Stimulated activated CD8-positive, alpha-beta memory T cell treated with anti-CD3 and anti-CD28 coated beads, Interleukin-4, amount 100 ng/mL, for 24 hours (primary cell): ENCODE measurements around the gene JPH3.
"Not testable (repeated sequence)": the region's sequence is repeated elsewhere in the genome, so short reads cannot be mapped to it uniquely, and the experiment has no call there.

Experiments used
- DNase-seq: peaks from one replicate; pipeline ENCODE4 v3.0.0-alpha.2; 2020; ENCODE audit warnings: low read depth

Gene JPH3

GRCh38 chr16:87575027-87575804, 27.1 kb upstream of the JPH3 start:
- DNase-seq = no peak

GRCh38 chr16:87576171-87576570, 26.1 kb upstream of the JPH3 start:
- DNase-seq = no peak

GRCh38 chr16:87578142-87578930, 24.0 kb upstream of the JPH3 start:
- DNase-seq = not testable (repeated sequence)

GRCh38 chr16:87579691-87580090, 22.6 kb upstream of the JPH3 start:
- no peak for DNase-seq

GRCh38 chr16:87580855-87581261, 21.4 kb upstream of the JPH3 start:
- no peak for DNase-seq

- no peak for DNase-seq
Observed at GRCh38 chr16:87581857-87582215, 20.5 kb upstream of the JPH3 start.

- no peak for DNase-seq
Observed at GRCh38 chr16:87582216-87582965, 19.9 kb upstream of the JPH3 start.

GRCh38 chr16:87582966-87583325, 19.4 kb upstream of the JPH3 start:
- no peak for DNase-seq

GRCh38 chr16:87583453-87584131, 18.7 kb upstream of the JPH3 start:
- DNase-seq = no peak

- DNase-seq = no peak
Observed at GRCh38 chr16:87584271-87584670, 18.0 kb upstream of the JPH3 start.

- no peak for DNase-seq
Observed at GRCh38 chr16:87584975-87585374, 17.3 kb upstream of the JPH3 start.

- no peak for DNase-seq
Observed at GRCh38 chr16:87585442-87586200, 16.7 kb upstream of the JPH3 start.

- no peak for DNase-seq
Observed at GRCh38 chr16:87586201-87586782, 16.0 kb upstream of the JPH3 start.

GRCh38 chr16:87587636-87588035, 14.7 kb upstream of the JPH3 start:
- no peak for DNase-seq

GRCh38 chr16:87592018-87592712, 10.1 kb upstream of the JPH3 start:
- DNase-seq = no peak

GRCh38 chr16:87593710-87594258, 8.5 kb upstream of the JPH3 start:
- no peak for DNase-seq

- no peak for DNase-seq
Observed at GRCh38 chr16:87595712-87596111, 6.6 kb upstream of the JPH3 start.

- no peak for DNase-seq
Observed at GRCh38 chr16:87597324-87597830, 4.9 kb upstream of the JPH3 start.

GRCh38 chr16:87598431-87598830, 3.9 kb upstream of the JPH3 start:
- no peak for DNase-seq

GRCh38 chr16:87600246-87600645, 2.1 kb upstream of the JPH3 start:
- no peak for DNase-seq
